Medulla oblongata (tissue), 1 donor: Measurements from ENCODE around the gene PDYN.

Experiments used
- DNase-seq: peaks from one replicate; pipeline ENCODE4 v3.0.0-alpha.2; 2015; ENCODE audit errors: extremely low spot score

PDYN gene

DNA sequence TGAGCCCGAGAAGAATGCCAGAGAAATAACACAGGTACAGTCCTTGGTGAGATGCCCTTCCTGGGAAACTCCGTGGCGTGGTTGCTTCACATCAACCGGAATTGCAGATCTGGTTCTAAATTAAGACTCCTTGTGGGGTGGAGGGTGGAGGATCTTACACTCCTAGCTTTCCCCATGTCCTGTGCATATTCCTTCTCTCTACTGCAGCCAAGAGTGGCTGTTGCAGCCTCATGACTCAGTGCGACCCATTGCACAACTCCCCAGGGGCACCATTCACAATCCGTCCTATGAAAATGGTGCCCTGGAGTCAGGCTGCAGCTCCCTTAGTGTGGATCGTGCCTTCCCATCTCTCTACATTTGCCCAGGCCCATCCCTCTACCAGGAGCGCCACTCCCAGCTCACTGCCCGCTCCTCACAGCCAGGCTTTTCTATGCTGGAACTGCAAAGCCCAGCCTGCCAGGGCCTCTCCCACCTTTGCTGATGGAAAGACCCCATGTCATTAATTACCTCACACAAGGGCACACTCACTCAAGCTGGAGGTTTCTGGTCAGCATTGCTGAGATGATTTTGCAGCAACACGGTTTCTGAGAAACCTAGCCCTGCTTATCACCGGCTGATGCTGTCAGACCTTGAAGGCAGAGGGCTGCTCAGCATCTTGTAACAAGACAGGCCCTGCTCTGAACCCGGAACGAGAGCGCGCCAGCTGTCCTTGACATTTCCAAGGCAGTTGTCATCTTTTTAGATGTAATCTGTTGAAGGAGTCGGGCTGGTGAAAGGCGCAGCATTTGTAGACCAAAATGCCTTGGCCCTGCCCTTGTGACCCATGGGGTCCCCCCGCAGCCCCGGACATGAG lies 58.9 kb downstream of the PDYN start:
- no peak for DNase-seq

DNA sequence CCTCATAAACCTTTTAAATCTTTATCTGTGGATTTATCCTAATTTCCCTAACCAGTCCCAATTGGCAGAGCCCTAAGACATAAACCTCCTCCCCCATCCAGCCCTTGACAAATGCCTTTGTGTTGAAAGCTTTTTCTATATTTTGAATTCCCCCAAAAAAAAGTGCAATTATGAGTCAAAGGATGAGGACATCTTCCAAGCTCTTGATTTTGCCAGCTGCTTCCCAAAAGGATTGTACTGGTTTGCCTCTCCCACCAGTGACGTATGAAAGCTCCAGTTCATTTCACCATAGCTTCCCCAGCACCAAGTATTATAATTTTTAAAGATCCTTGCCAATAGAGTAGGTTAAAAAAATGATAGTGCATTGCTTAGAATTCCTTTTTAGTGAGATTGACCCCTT lies 59.7 kb downstream of the PDYN start:
- DNase-seq = no peak

DNA sequence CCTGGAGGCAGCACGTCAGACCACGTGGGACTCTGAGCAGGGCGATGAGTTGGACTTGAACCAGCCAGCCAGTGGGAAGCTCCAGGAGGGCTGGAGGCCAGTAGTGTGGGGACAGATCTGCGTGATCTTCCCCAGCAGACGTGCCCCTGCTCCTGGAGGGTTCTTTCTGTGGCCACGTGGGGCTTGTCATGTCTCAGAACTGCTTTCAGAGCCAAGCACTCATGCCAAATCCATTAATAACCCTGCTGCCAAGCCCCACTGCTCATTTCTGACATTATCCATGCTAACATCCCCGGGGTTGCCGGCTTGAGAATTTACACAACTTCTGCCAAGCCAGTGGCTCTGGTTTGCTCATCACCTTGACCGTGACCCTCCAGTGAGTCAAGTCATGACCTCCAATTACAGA lies 60.4 kb downstream of the PDYN start:
- no peak for DNase-seq

DNA sequence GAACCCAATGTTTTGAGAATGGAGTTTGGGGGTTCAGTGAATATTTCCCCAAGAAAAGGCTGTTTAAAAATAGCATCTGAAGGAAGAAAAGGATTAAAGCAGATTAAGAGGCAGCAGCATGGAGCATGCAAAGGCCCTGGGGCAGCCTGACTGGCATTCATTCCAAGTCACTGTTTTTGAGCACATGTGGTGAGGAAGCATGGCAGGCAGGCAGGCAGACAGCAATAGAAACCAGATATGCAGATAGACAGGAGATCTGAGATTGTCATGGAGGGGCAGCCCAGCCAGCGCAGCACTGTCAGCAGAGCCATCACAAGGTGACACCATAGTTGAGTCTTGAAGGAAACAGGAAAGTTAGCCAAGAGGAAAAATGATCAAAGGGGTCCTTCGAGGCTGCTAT lies 60.9 kb downstream of the PDYN start:
- DNase-seq = no peak

DNA sequence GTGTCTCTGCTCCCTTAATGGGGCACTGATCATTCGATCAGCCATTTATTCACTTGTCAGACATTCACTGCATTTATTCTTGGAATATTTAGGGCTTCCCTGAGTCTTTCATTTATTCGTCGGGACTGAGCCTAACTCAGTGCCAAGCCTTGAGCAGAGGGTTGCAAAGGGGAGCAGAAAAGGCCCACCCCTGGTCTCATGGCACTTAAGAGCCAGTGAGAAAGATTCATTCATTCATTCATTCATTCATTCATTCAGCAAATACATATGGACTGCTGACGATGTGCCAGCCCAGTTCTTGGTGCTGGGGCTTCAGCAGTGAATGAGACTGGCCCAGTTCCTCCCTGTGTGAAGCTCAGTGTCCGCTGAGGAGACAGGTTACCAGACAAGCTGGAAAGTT lies 62.0 kb downstream of the PDYN start:
- no peak for DNase-seq

DNA sequence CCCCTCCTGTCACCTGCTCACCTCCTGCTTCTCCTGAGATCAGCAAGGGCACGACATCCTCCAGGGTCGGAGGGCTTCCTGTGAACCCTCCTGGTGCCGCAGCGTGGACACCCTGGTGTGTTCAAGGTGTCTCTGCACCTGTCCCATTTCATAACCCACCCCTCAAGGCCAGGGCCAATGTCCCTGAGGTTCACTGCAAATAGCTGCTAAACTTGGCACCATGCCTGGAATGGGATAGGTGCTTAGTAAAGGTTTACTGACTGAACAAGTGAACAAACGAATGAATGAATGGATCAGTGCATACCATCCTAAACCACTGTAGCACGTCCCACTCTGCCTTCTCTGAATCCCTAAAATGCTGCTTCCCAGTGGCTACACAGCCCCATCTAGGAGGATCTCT lies 63.7 kb downstream of the PDYN start:
- no peak for DNase-seq

DNA sequence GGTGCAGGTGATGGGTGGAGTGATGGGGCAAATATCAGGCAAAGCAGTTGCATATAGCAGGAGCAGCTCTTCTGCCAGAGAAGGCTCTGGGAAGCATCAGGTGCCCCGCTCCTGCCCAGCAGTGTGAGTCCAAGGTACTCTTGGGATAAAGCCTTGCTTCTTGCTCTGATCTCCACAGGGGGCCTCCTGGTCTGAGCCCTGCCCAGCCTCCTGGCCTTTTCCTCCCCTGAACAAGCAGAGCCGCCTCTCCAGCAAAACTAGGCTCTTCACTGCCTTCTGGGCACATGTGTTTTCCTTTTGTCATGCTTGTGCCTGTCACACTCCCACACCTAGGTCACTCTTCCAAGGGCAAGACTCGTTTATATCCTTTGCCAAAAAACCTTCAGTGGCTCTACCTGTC lies 64.4 kb downstream of the PDYN start:
- no peak for DNase-seq

DNA sequence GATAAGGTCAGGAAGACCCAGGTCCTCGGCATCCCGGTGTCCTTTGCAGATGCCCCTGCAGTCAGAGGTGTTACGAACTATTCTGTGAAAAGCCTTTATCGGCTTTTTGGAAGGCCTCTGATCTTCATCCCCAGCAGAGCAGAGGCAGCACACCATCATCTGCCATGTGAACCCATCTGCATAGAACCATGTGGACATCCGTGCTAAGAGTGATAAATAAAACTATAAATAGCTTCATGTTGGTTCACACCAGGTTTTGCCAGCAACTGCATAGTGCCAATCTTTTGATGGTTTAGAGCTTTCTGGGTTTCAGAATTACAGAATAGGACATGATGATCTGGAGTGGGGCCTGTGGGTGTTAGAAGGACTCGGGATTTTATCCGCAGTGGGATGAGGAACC lies 65.1 kb downstream of the PDYN start:
- no peak for DNase-seq
